ENCODE data around the gene MCL1.
A peak's percentile ranks its signal among the peaks of the same experiment; 100 is the strongest.

The MCL1 gene

GRCh38 chr1:150562446-150563339, 16.7 kb downstream of the MCL1 start:
- in situ Hi-C loops (cut with MboI; ENCODE audit: low pct_unique_long_range_greater_than_20kb, low sequenced_read_pairs, unreplicated experiment): loop anchor here (10.0 kb wide), 1 partner anchor 52 kb away; no protein-coding TSS in a partner anchor
- TF ChIP-seq CTCF (IDR thresholded peaks at IDR 0.05; ENCODE audit: extremely low read depth, insufficient read depth, missing control alignments): no peak
- peak; percentile 86 for DNase-seq (ENCODE audit: low spot score)

GRCh38 chr1:150561974-150562445, 17.4 kb downstream of the MCL1 start:
- peak; percentile 88 for DNase-seq (ENCODE audit: low spot score)
- in situ Hi-C loops (cut with MboI; ENCODE audit: low pct_unique_long_range_greater_than_20kb, low sequenced_read_pairs, unreplicated experiment): loop anchor here (10.0 kb wide), 1 partner anchor 53 kb away; no protein-coding TSS in a partner anchor
- TF ChIP-seq CTCF (IDR thresholded peaks at IDR 0.05; ENCODE audit: extremely low read depth, insufficient read depth, missing control alignments): no peak

GRCh38 chr1:150561254-150561973, 18.0 kb downstream of the MCL1 start:
- peak; percentile 13 for TF ChIP-seq CTCF (IDR thresholded peaks at IDR 0.05; ENCODE audit: extremely low read depth, insufficient read depth, missing control alignments)
- in situ Hi-C loops (cut with MboI; ENCODE audit: low pct_unique_long_range_greater_than_20kb, low sequenced_read_pairs, unreplicated experiment): loop anchor here (10.0 kb wide), 1 partner anchor 53 kb away; no protein-coding TSS in a partner anchor
- no peak for DNase-seq (ENCODE audit: low spot score)

- in situ Hi-C loops (cut with MboI; ENCODE audit: low pct_unique_long_range_greater_than_20kb, low sequenced_read_pairs, unreplicated experiment): loop anchor here (10.0 kb wide), 1 partner anchor 54 kb away; no protein-coding TSS in a partner anchor
- DNase-seq (ENCODE audit: low spot score): peak; percentile 85
- peak; percentile 94 for TF ChIP-seq CTCF (IDR thresholded peaks at IDR 0.05; ENCODE audit: extremely low read depth, insufficient read depth, missing control alignments)
Measured at GRCh38 chr1:150560576-150561253, 18.7 kb downstream of the MCL1 start.

GRCh38 chr1:150560011-150560438, 19.4 kb downstream of the MCL1 start:
- TF ChIP-seq CTCF (IDR thresholded peaks at IDR 0.05; ENCODE audit: extremely low read depth, insufficient read depth, missing control alignments): peak; percentile 92
- in situ Hi-C loops (cut with MboI; ENCODE audit: low pct_unique_long_range_greater_than_20kb, low sequenced_read_pairs, unreplicated experiment): loop anchor here (10.0 kb wide), 1 partner anchor 55 kb away; no protein-coding TSS in a partner anchor
- peak; percentile 90 for DNase-seq (ENCODE audit: low spot score)

- in situ Hi-C loops (cut with MboI; ENCODE audit: low pct_unique_long_range_greater_than_20kb, low sequenced_read_pairs, unreplicated experiment): loop anchor here (10.0 kb wide), 1 partner anchor 55 kb away; no protein-coding TSS in a partner anchor
- TF ChIP-seq CTCF (IDR thresholded peaks at IDR 0.05; ENCODE audit: extremely low read depth, insufficient read depth, missing control alignments): no peak
- no peak for DNase-seq (ENCODE audit: low spot score)
Measured at GRCh38 chr1:150559656-150560010, 19.8 kb downstream of the MCL1 start.

All from GM13977 (cell line).